ENCODE results near the gene GSG1L2.
"Not testable (repeated sequence)": the region's sequence is repeated elsewhere in the genome, so short reads cannot be mapped to it uniquely, and the experiment has no call there.

GSG1L2 gene

DNA sequence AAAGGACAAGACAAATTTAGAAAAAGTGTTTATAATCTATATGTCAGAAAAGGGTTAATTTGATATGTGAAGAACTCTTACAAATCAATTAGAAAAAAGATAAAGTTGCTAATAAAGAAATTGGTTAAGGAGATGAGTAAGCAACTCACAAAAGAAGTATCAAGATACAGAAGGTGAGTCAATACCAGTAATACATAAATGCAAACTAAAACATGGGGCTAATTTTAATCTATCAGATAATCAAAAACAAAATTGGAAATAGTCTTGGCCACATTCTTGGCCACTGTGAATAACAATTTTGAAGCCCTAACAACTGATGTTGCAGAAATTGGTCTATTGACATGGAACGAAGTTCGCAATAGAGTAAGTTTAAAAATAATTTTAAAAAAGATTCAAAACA, 37.3 kb downstream of the GSG1L2 start:
- DNase-seq: no peak

GRCh38 chr17:9783465-9783864, 38.4 kb downstream of the GSG1L2 start:
- DNase-seq: not testable (repeated sequence)

DNA sequence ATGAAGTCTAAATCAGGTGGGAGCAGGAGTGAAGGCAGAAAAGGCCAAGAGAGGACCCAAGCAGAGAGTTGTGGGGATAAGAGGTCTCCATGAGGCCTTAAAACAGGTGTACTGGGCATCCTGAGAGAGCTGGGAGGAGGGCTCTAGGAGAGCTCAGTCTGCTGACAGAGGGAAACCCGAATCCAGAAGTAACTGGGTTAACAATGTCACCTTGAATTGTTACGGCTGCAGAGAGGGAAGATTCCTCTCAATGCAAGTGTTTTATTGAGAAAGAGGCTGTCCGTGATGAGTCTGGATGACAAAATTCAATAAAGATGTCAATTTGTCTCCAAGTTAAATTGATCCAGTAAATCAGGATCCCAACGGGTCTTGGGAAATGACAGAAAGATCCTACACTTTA, 38.8 kb downstream of the GSG1L2 start:
- no peak for DNase-seq

GRCh38 chr17:9780552-9780951, 41.3 kb downstream of the GSG1L2 start:
- DNase-seq: no peak

GRCh38 chr17:9776911-9777310, 45.0 kb downstream of the GSG1L2 start:
- no peak for DNase-seq

- DNase-seq: no peak
Measured at GRCh38 chr17:9772658-9773057, 49.2 kb downstream of the GSG1L2 start.

DNA sequence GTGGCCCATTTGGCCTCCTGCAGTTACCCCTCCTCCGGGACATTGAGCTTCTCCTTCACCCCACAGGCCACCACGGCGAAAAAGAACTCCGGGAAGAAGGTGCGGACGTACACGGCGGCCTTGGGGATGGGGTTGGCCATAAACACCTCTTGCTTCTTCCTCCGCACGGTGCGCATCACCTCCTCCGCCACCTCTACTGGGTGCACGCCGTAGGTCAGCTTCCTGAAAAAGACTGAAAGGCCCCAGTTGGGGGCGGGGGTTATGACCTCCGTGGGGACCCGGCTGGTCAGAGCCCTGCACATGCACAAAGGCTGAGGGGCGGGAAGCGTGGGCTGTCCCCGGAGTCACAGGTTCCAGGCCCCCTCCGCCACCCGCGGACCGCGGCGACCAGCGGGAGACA, 50.4 kb downstream of the GSG1L2 start:
- no peak for DNase-seq

DNA sequence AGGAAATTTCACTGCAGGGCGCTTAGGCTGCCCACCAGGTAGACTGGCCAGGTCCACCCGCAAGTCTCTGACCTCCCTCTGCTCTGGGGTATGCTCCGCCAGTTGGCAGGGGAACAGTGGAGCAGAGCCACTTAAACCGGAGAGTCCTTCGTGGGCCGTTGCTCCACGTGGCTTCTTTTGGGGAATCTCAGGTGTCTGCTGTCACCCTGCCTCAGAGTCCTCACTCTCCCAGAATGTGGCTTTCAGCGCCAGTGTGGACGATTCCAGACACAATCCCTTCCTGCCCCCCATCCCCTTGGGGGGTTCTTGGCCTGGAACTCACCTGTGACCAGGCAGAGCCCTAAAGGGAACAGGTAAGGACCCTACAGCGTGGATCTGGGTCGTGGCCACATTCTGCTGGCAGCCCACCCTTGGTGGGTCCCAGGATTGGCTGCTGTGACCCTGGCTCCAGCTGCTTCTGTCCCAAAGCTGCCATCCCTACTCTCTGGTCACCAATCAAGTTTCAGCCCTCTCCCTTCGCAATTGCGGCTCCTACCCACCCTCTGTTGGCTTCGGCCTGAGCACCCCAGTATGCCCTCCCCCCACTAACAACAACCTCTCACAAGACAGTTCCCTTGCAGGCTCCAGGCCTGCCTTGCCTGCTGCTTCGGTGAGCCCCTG, 52.7 kb downstream of the GSG1L2 start:
- DNase-seq: no peak

DNA sequence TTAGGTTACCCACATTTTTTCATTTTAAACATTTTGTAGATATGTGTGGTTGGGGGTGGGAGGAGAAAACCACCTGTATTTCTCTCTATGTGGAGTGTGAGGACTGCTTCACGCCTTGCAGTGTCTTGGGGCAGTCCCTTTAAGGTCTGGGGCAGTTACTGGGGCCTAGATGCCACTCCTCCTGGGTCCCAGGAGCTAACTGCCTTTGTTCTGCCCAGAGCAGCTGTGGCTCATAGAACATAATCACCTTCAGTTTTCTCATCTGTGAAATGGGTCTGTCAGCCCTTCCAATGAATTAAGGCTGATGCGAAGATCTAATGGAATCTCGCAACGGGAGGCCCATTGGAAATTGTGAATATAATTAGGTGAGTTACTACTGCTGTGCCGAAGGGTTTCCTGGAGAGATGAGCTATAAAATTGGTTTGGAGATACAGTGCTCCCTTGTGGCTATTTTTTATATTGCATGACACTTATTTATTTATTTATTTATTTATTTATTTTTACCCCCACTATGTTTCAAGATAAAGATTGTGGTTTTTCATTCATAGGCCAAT, 53.4 kb downstream of the GSG1L2 start:
- DNase-seq: no peak

- DNase-seq: no peak
Measured at GRCh38 chr17:9767432-9767991, 54.4 kb downstream of the GSG1L2 start.

- DNase-seq: no peak
Measured at GRCh38 chr17:9766970-9767369, 54.9 kb downstream of the GSG1L2 start.

DNA sequence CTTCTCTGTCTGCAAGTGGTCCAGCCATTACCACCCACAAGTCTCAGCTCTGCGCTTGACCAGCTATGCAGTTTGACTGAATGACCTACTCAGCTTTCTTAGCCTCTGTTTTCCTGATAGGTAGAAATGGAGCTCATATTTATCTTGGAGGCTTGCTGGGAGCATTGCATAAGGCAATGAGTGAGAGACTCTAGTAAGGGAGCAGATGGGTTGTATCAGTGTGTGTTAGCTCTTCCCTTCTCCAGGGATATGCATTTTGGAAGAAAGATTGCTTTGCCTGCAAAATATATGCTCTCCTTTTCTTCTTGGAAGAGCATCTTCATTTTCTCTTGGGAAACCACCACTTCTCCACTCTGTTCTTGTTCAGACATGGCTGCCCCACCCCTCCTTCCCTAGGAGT, 56.6 kb downstream of the GSG1L2 start:
- no peak for DNase-seq

DNA sequence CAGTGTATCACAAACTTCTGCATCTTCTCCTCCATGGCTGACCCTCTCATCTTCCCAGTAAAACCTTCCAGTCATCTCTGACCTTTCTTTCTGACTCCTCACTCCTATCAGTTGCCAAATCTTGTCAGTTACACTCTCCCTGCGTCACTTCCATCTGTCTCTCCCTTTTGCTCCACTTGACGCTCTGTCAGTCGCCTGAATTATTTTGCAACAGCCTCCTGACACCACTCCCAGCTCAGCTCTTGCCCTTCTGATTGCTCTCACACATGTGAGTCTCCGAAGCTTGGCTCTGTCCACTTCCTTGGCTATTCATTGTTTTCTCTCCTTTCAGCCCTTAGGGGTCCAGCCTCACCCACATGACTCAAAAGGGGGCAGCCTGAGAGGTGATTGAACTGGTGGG, 58.2 kb downstream of the GSG1L2 start:
- DNase-seq: no peak

DNA sequence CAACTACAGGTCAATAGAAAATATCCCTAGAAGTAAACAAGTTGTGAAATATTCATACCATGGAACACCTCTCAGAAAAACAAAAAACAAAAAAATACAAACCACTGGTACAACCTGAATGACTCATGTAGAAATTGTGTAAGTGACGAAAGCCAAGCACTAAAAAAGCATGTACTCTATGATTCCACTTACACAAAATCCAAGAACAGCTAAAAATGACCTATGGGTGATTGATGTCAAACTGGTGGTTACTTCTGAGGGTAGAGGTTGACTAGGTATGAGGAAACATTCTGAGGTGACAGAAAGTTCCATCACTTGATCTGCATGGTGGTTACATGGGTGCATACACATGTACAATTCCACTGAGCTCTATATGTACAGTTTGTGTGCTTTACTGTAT, 61.6 kb downstream of the GSG1L2 start:
- DNase-seq: no peak

- DNase-seq: no peak
Measured at GRCh38 chr17:9755083-9755482, 66.8 kb downstream of the GSG1L2 start.

Measured in activated gamma-delta T cell treated with Interleukin-2 at 50 U/mL for 16 hours (primary cell).